AG09319 (cell line): ENCODE results near the gene DDX20.

Source experiments
- DNase-seq: peaks from one replicate; pipeline ENCODE4 v3.0.0-alpha.2; 2010; ENCODE audit warnings: low read depth; ENCODE audit errors: extremely low read depth
- CTCF ChIP-seq: IDR thresholded peaks from 2 replicates; pipeline ENCODE4 v1.5.1; 2011; ENCODE audit warnings: low read depth, mild to moderate bottlenecking, inconsistent platforms, low read length, moderate library complexity

The DDX20 gene

DNA sequence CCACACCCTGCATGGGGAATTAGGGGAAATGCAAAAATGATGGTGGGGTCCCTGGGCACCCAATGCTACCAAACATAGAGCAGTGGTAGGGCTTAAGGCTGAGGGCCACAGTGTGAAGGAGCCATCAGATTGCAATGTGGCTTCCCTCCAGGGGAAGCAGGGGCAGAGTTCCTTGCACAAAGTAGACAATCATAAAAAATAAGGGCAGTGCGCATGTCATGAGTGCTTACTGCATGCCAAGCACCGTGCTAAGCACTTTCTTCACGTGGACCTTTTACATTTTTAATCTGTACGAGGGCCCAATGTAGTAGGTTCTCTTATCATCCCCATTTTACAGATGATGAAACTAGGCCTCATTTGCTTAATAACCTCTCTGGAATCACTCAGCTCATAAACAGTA lies 56.6 kb downstream of the DDX20 start:
- TF ChIP-seq CTCF: no peak
- DNase-seq: no peak

DNA sequence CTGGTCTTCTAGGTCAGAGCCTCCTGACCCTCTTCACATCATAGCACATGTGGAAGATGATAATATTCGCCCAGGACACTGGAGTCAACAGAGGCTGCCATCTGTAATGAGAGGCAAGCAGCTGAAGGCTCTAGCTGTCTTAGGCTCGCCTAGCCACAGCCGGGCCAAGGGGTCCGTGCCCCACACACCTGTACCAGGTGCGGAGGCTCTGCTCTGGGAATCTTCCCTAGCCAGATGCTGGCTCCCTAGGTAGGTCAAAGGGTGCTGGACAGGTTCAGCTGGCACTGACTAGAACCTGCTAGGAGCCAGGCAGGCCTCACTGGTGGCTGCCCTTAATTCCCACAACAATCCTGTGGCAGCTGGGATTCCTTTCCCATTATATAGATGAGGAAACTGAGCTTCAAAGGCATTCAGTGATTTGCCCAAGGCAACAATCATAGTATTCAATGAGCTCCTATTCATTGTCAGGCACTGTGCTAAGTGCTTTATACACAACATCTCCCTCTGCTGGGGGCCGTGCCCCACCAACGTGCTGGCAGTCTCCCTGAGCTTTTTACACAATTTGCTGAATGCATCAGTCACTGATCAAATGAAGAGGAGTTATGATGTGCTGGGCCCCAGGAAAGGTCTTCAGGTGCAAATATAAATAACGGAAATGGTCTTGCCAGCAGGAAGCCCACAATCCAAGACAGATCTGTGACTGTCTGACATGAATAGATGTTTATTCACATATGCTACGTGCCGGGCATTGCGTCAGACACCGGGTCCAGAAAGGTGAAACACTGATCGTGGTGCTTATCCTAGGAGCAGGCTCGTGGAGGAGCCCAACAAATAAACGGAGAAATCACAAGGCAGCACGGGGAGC lies 58.0 kb downstream of the DDX20 start:
- TF ChIP-seq CTCF: peak; percentile 7
- DNase-seq: no peak

DNA sequence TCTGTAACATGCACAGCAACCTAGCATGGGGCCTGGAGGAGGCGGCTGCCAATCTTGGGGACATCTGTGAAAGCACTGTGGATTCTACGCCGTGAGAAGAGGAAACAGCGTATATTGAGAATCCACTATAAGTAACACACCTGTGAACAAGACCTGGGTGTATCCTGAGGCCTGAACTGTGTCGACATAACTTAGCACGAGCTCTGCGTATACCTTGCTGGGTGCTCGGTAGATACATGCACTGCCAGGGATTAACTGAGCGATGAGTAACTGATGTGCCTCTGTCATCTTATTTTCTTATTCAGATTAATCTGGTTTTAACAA lies 58.6 kb downstream of the DDX20 start:
- DNase-seq: no peak
- TF ChIP-seq CTCF: no peak

- no peak for DNase-seq
- TF ChIP-seq CTCF: no peak
Observed at GRCh38 chr1:111814642-111815041, 58.9 kb downstream of the DDX20 start.
